Muscle layer of duodenum (tissue), 2 donors: Measurements from ENCODE around the gene PVALEF.
"Not testable (repeated sequence)": the region's sequence is repeated elsewhere in the genome, so short reads cannot be mapped to it uniquely, and the experiment has no call there.

ENCODE experiments used
- H3K27ac ChIP-seq: one replicate; pipeline ENCODE4 v1.7.0; 2013; ENCODE audit warnings: mild to moderate bottlenecking, low read length
- H3K27me3 ChIP-seq: one replicate; pipeline ENCODE4 v1.7.0; 2013; ENCODE audit warnings: low read depth, mild to moderate bottlenecking, control low read depth, low read length
- H3K36me3 ChIP-seq, 2 donors: one replicate each; pipeline ENCODE4 v1.7.0; 2013; ENCODE audit warnings: low read length in 2 of 2, control low read depth in 1 of 2, mild to moderate bottlenecking in 1 of 2; ENCODE audit not compliant: insufficient read depth in 2 of 2, control insufficient read depth in 1 of 2
- H3K4me1 ChIP-seq, 2 donors: one replicate each; pipeline ENCODE4 v1.7.0; 2013; ENCODE audit warnings: low read length in 2 of 2, mild to moderate bottlenecking in 2 of 2, control low read depth in 1 of 2, moderate library complexity in 1 of 2; ENCODE audit not compliant: insufficient read depth in 2 of 2, control insufficient read depth in 1 of 2
- H3K4me3 ChIP-seq, 2 donors: one replicate each; pipeline ENCODE4 v1.7.0; 2013; ENCODE audit warnings: low read length in 2 of 2, low read depth in 1 of 2, mild to moderate bottlenecking in 1 of 2
- H3K9me3 ChIP-seq, 2 donors: one replicate each; pipeline ENCODE4 v1.7.0; 2013; ENCODE audit warnings: low read length in 2 of 2, control low read depth in 1 of 2, mild to moderate bottlenecking in 1 of 2; ENCODE audit not compliant: control insufficient read depth in 1 of 2
- donor health status: healthy.

PVALEF gene

DNA sequence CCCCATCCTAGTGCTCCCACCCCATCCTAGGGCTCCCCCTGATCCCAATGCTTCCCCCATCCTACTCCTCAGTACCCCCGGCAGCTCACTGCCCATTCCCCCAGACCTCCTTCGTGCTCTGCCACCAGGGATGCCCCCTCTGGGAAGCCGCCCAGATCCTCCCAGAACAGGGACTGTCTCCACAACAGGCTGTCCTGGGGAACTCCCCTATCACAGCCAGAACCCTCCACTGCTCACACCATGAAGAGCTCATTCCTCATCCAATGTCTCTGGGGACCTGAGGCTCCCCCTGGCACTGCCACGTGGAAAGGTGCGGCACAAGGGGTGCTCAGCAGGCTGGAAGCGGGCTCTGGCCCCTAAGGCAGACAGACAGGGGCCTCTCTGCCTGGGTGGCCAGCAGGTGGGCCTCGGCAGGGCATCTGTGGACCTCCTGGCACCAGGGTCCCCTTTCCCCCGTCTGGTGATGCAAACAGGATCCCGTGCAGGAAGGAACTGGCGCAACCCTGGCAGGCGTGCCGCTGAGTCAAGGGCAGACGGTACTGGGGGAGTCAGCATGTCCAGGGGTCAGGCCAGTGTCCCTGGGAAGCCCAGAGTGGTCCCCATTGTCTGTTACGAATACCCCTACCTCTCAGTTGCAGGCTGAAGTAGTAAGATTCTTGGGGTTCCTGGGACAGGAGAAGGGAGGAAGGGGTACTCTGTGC lies 14.8 kb upstream of the PVALEF start:
- H3K4me1 ChIP-seq = no peaks in the 10 kb centered on the region
- no peaks in the 10 kb centered on the region for H3K9me3 ChIP-seq
- no peak overlapping the region for H3K27ac ChIP-seq
- peak overlapping the region in 1 of 2 donors; percentile 20 for H3K4me3 ChIP-seq
- no peaks in the 10 kb centered on the region for H3K36me3 ChIP-seq
- H3K27me3 ChIP-seq = no peaks in the 10 kb centered on the region

DNA sequence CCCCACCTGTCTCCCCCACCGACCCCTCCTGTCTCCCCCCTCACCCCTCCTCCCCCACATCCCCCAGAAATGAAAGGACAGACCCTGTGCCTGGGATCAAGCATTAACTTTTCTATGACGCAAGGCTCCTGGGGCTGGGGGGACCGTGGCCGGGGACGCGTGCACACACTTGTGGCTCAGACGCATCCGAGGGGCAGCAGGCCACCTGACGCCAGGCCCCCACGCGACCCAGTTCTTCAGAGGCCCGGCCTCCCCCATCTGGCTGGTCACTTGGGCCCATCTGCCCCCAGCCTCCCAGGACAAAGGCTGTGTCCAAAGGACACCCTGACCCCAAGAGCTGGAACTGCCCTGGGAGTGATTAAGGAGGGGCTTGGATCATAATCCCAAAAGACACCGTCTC lies 14.0 kb upstream of the PVALEF start:
- H3K27ac ChIP-seq = no peak overlapping the region
- no peaks in the 10 kb centered on the region for H3K9me3 ChIP-seq
- no peaks in the 10 kb centered on the region for H3K27me3 ChIP-seq
- H3K4me3 ChIP-seq = no peak overlapping the region
- no peaks in the 10 kb centered on the region for H3K4me1 ChIP-seq
- no peaks in the 10 kb centered on the region for H3K36me3 ChIP-seq

DNA sequence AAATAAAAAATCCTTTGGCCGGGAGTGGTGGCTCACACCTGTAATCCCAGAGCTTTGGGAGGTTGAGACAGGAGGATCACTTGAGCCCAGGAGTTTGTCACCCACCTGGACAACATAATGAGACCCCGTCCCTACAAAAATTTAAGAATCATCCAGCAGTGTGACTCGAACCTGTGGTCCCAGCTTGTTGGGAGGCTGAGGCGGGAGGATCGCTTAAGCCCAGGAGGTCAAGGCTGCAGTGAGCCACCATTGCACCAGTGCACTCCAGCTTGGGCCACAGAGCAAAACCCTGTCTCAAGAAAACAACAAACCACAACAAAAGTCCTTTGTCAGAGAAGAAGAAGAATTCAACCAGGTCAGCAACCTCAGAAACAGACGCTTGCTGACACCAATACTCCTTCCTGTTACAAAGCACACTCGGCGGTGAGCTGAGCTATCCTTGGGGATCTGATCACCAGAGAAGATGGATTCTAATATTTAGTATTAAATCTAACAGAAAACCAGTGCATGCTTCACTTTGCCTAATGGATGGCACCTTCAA lies 12.9 kb upstream of the PVALEF start:
- H3K27me3 ChIP-seq = no peaks in the 10 kb centered on the region
- no peaks in the 10 kb centered on the region for H3K4me1 ChIP-seq
- no peak overlapping the region for H3K27ac ChIP-seq
- no peaks in the 10 kb centered on the region for H3K36me3 ChIP-seq
- no peaks in the 10 kb centered on the region for H3K9me3 ChIP-seq
- H3K4me3 ChIP-seq = no peak overlapping the region

DNA sequence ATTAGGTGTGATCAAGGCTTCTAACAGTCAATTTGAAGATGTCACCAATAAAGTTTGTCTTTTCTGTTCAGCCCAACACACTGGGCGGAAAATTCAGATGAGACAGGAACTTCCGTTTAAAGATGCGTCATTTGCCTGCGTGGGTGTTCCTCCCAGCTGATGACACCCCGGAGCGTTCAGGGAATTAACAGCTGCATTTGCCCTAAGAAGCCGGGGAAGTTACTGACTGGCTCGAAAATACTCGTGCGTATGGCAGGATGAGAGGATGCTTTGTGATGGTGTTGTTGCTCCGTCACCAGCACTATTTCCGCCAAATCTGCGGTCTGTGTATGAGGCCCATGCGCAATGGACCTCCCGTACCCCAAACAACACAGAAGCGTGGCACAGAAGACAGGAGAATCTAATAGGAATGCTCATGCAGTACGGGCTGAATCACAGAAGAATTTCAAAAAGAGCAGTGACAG lies 11.9 kb upstream of the PVALEF start:
- Histone ChIP-seq H3K9me3 (no peaks in the 10 kb centered on the region), H3K4me1 (no peaks in the 10 kb centered on the region), H3K27ac (no peak overlapping the region), H3K4me3 (no peak overlapping the region), H3K36me3 (no peaks in the 10 kb centered on the region), H3K27me3 (no peaks in the 10 kb centered on the region)

DNA sequence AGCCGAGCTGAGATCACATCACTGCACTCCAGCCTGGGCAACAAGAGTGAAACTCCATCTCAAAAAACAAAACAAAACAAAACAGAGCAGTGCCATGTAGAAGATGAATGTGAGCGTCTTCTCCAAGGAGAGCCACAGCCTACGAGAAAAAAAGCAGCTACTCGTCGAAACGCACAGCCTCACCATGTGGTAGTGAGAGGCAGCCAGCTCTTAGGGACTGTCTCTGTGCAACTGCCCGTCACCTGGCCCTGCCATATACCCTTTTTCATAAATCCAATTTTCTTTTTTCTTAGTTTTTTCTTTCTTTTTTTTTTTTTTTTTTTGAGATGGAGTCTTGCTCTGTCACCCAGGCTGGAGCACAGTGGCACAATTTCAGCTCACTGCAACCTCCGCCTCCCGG lies 11.3 kb upstream of the PVALEF start:
- not testable (repeated sequence) for H3K4me3 ChIP-seq, H3K36me3 ChIP-seq, H3K27ac ChIP-seq, H3K27me3 ChIP-seq, H3K9me3 ChIP-seq, H3K4me1 ChIP-seq

DNA sequence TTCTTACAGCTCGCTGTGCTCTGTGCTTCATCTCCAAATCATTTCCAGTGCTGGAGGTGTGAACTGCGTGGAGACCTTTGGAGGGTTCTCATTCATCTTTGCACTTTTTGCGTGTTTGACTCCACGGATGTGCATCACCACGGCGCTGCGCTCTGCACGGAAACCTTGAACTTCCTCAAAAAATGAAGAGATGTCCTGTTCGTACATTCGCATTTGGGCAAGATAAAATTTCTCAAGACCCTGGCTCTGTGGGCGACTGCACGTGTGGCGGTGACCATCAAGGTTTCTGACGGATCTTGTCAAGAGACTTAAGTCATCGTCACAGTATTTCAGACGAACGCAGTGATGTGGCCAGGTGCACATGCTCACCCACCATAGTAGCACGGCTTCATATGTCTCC lies 10.3 kb upstream of the PVALEF start:
- Histone ChIP-seq H3K9me3 (no peaks in the 10 kb centered on the region), H3K4me1 (no peaks in the 10 kb centered on the region), H3K4me3 (no peak overlapping the region), H3K36me3 (no peaks in the 10 kb centered on the region), H3K27me3 (no peaks in the 10 kb centered on the region), H3K27ac (no peak overlapping the region)

DNA sequence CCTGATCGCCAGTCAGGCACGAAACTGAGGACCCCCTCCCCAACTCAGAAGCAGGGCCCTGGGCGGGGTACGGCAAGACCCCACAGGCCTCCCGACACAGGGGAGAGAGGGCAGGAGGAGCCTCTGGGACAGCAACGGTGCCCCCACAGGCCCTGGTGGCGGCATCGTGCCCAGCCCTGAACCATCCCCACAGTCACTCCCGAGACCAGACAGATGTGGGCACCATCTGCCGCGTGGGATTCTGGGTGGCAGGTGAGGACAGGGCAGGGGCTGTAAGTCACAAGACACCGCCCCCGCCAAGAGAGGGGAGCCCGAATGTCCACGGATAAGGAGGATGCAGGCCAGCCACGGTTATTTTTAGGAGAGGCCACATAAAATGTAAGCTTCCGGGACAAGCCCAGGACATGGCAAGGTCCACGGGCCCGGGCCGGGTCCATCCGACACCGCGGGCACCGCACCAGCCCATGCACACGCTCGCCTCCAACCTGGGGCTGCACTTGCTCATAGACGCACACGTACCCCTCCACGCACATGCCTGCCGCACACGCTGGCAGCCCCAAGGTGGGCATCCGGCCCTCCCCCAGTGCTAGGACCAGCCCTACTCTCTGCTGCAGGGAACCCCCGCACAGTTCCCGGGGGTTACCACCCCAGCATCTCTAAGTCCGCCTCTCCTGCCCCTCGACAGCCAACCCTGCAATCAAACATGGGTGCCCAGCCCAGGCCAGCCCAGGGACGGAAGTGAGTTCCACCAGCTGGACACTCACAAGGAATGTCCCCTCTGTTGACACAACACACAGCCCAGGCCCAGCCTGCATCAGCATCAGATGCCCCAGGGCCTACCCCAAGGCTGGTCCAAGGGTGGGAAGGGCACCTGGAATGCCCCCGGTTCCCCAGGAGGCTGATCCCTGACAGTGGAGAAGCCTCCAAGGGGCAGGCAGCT lies 8.2 kb upstream of the PVALEF start:
- no peaks in the 10 kb centered on the region for H3K4me1 ChIP-seq
- no peak overlapping the region for H3K27ac ChIP-seq
- H3K36me3 ChIP-seq = no peaks in the 10 kb centered on the region
- H3K27me3 ChIP-seq = no peaks in the 10 kb centered on the region
- no peak overlapping the region for H3K4me3 ChIP-seq
- H3K9me3 ChIP-seq = no peaks in the 10 kb centered on the region

DNA sequence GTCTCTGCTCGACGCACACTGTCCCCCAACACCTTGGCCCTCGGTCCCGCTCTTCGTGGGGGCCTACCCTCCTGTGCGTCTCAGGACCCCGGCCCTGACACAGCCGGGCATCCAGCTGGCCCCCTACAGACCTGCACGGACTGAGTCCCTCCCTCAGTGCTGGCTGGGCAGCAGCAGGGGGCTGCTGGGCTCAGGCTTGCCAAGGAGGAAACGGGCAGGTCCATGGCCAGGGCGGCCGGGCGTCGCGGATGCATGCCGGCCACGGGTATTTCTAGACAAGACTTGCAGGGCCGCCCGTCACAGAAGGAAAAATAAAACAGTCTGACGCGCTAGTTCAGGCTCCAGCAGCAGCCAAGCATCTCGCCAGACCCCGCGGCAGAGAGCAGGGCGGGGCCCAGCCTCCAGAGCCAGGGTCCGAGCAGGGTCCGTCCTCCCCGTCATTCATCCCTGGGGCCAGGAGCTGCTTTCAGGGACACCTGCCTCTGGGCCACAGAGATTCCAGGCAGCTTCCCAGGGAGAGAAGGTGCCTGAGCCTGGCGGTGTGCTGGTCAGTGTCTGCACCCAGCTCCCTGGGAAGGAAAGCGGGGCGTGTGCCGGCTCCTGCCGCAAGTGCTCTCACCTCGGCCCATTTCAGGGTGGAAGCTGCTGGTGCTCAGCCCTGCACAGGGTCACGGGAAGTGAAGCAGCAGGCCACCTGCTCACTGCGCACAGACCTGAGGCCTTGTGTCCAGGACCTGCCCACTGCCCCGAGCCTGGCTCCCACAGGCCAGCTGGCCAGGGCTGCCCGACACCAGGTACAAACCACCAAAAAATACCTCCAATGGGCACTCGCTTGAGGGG lies 7.2 kb upstream of the PVALEF start:
- no peaks in the 10 kb centered on the region for H3K9me3 ChIP-seq
- H3K27ac ChIP-seq = no peak overlapping the region
- H3K4me1 ChIP-seq = no peaks in the 10 kb centered on the region
- H3K4me3 ChIP-seq = no peak overlapping the region
- H3K36me3 ChIP-seq = no peaks in the 10 kb centered on the region
- H3K27me3 ChIP-seq = no peaks in the 10 kb centered on the region

DNA sequence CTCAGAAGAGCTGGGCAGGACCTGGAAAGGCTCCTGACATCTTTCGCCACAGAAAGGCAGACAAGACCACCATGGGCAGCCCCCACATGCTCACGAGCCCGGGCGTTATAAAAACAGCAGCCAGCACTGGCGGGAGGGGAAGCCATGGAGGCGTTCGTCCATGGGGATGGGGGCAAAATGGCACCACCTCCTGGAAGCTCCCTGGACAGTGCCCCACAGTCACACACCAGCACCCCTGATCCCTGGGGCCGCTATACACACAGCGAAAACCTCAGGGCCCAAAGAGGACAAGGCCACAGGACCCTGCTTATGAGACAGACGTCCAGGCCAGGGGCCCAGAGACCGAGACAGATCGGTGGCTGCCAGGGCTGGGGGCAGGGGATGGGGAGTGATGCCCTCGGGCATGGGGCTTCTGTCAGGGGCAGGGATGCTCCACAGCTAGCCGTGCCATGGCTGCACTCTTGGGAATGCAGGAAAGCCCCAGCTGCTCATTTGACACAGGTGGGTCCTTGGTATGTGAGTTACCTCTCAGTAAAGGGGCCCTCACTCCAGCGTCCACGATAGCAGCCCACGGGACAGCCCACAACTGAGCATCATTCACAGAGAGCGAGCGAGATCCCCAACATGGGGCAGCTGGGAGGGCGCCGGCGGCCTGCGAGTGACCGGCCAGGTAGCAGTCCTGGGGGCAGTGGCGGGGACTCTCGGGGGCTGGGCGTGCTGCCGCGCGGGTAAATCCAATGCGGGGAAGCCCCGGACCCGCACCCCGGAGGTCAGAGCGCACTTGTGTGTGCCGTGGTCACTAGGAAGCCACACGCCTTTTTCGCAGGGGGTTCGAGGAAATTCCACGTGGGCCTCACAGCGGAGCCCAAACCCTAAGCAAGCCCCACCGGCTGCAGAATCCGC lies 6.4 kb upstream of the PVALEF start:
- Histone ChIP-seq H3K27me3 (no peaks in the 10 kb centered on the region), H3K4me3 (peak overlapping the region in 1 of 2 donors; percentile 44), H3K4me1 (peaks cover 0 to 2% of the 10 kb centered on the region in 2 donors), H3K9me3 (no peaks in the 10 kb centered on the region), H3K27ac (no peak overlapping the region), H3K36me3 (no peaks in the 10 kb centered on the region)

DNA sequence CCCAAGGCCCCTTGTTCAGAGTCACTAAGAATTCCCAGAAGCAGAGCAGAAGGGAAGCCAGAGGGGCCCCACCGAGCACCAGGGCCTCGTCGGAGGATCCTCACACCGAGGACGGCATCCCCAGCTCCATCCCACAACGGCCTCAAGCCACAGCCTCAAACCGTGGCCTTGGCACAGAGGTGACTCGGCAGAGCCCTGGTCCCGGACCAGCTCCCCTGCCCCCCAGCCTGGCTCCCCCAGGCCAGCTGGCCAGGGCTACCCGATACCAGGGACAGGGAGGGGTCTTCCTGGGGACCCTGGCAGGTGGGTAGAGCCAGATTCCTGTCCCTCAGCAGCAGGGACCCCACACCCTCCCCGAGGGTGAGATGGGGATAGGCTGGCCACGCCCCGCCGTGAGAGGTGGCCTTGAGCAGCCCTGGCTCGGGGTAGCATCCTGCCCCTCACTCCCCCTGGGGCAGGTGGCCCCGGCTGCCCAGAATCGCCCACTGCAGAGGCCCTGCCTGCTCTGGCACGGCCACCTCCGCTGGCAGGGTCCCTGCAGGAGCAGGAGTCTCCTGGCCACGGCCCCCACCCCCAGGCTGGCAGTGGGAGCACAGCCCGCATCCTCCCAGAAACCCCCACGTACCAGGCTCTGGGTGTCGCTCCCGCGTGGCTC lies 5.6 kb upstream of the PVALEF start:
- Histone ChIP-seq H3K4me1 (peaks cover 0 to 10% of the 10 kb centered on the region in 2 donors), H3K27me3 (no peaks in the 10 kb centered on the region), H3K4me3 (peak overlapping the region in 1 of 2 donors; percentile 44), H3K9me3 (no peaks in the 10 kb centered on the region), H3K27ac (no peak overlapping the region), H3K36me3 (no peaks in the 10 kb centered on the region)
